Measurements from ENCODE around the gene PXDN.

PXDN gene

DNA sequence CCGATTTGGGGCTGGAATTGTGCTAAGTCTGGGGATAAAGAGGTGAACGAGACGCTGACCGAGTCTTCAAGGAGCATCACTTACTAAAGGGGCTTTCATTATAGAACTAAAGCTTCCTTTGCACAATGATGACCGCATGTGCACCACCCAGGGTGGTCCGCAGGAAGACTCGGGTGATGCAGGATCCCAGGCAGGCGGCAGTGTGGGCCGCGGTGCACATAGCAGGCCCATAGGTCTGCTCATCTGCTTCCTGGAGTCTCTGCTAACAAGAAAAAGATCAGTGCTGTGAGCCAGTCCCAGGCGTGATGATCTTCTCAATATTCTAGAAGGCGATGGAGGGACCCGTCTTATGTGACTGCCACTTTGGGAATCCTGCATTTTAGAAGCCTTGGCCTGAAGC, 122.8 kb downstream of the PXDN start:
- no peak for DNase-seq
- Histone ChIP-seq H3K27ac (no peak overlapping the region), H3K36me3 (no peaks in the 10 kb centered on the region), H3K9me3 (ENCODE audit: severe bottlenecking) (no peaks in the 10 kb centered on the region), H3K27me3 (ENCODE audit: insufficient read depth, low read depth, severe bottlenecking) (no peaks in the 10 kb centered on the region), H3K4me3 (ENCODE audit: low read depth, low read length) (no peak overlapping the region)
- TF ChIP-seq, protein P1, sequence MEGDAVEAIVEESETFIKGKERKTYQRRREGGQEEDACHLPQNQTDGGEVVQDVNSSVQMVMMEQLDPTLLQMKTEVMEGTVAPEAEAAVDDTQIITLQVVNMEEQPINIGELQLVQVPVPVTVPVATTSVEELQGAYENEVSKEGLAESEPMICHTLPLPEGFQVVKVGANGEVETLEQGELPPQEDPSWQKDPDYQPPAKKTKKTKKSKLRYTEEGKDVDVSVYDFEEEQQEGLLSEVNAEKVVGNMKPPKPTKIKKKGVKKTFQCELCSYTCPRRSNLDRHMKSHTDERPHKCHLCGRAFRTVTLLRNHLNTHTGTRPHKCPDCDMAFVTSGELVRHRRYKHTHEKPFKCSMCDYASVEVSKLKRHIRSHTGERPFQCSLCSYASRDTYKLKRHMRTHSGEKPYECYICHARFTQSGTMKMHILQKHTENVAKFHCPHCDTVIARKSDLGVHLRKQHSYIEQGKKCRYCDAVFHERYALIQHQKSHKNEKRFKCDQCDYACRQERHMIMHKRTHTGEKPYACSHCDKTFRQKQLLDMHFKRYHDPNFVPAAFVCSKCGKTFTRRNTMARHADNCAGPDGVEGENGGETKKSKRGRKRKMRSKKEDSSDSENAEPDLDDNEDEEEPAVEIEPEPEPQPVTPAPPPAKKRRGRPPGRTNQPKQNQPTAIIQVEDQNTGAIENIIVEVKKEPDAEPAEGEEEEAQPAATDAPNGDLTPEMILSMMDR (IDR thresholded peaks at IDR 0.05; ENCODE audit: low read depth, low read length), result no peak

DNA sequence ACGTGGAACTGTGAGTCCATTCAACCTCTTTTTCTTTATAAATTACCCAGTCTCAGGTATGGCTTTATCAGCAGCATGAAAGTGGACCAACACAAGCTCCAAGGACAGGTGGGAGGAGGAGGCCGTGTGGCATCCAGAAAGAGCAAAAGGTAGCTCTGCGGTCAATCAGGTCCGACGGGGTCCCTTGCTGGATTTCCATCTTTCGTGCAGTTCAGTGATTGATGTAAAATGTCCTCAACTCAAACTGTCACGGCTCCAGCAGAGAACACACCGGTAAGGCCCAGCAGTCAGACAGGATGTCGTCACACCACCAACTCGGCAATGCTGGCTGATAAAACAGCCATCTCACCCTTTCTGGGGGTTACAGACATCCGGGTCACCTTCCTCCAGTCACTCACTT, 123.3 kb downstream of the PXDN start:
- DNase-seq, result no peak
- Histone ChIP-seq H3K4me3 (ENCODE audit: low read depth, low read length) (no peak overlapping the region), H3K27ac (no peak overlapping the region), H3K27me3 (ENCODE audit: insufficient read depth, low read depth, severe bottlenecking) (no peaks in the 10 kb centered on the region), H3K36me3 (no peaks in the 10 kb centered on the region), H3K9me3 (ENCODE audit: severe bottlenecking) (no peaks in the 10 kb centered on the region)
- TF ChIP-seq, protein P1 (IDR thresholded peaks at IDR 0.05; ENCODE audit: low read depth, low read length), result no peak

DNA sequence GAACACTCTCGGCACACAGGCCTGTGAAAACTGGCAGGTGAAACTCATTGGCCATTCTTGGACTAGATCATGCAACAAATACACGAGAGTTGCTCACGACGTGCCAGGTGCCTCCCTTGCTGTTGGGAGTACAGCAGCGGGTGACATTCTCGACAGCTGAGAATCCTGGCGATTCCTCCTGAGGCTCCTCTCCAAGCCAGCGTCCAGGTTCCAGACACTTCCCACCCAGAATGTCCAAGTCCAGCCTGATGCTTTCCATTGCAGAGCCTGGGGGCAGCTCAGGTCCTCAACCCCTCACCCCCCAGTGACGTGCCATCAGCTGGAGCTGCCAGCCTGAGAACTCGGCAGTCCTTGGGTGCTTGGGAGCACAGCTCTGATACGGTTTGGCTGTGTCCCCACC, 124.2 kb downstream of the PXDN start:
- Histone ChIP-seq H3K27ac (no peak overlapping the region), H3K4me3 (ENCODE audit: low read depth, low read length) (no peak overlapping the region), H3K9me3 (ENCODE audit: severe bottlenecking) (no peaks in the 10 kb centered on the region), H3K36me3 (no peaks in the 10 kb centered on the region), H3K27me3 (ENCODE audit: insufficient read depth, low read depth, severe bottlenecking) (no peaks in the 10 kb centered on the region)
- DNase-seq, result no peak
- TF ChIP-seq, protein P1 (IDR thresholded peaks at IDR 0.05; ENCODE audit: low read depth, low read length), result no peak

DNA sequence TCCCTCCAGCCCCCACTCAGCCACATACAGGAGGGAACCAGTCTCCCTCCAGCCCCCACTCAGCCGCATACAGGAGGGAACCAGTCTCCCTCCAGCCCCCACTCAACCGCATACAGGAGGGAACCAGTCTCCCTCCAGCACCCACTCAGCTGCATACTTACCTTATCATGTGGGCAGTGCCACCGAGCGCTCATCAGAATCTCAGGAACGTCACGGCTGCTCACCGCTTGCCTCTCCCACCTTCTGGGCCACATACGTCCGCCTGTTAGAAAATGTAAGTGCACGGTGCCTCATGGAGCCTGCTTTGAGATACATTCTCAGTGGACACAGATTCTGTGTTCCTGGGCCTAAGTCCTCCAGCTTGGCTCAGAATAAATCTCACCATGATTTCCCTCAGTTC, 124.8 kb downstream of the PXDN start:
- Histone ChIP-seq H3K27me3 (ENCODE audit: insufficient read depth, low read depth, severe bottlenecking) (no peaks in the 10 kb centered on the region), H3K27ac (no peak overlapping the region), H3K36me3 (no peaks in the 10 kb centered on the region), H3K4me3 (ENCODE audit: low read depth, low read length) (no peak overlapping the region), H3K9me3 (ENCODE audit: severe bottlenecking) (no peaks in the 10 kb centered on the region)
- TF ChIP-seq, protein P1 (IDR thresholded peaks at IDR 0.05; ENCODE audit: low read depth, low read length), result no peak
- no peak for DNase-seq

DNA sequence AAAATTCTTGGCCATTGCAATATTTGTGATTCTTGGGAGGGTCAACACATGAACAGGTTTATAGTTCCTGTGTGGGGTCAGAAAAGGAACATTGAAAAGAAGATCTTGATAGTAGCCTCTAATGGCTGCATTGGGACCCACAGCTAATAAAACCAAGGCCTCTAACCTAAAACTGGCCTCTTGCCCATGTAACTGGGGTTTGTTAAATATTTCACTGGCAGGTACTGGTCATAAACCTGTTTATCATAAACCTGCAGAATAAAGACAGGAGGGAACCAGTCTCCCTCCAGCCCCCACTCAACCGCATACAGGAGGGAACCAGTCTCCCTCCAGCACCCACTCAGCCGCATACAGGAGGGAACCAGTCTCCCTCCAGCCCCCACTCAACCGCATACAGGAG, 125.3 kb downstream of the PXDN start:
- TF ChIP-seq, protein P1 (IDR thresholded peaks at IDR 0.05; ENCODE audit: low read depth, low read length), result no peak
- H3K4me3 ChIP-seq (ENCODE audit: low read depth, low read length), result no peak overlapping the region
- DNase-seq, result no peak
- no peaks in the 10 kb centered on the region for H3K27me3 ChIP-seq (ENCODE audit: insufficient read depth, low read depth, severe bottlenecking)
- no peaks in the 10 kb centered on the region for H3K36me3 ChIP-seq
- no peak overlapping the region for H3K27ac ChIP-seq
- no peaks in the 10 kb centered on the region for H3K9me3 ChIP-seq (ENCODE audit: severe bottlenecking)

DNA sequence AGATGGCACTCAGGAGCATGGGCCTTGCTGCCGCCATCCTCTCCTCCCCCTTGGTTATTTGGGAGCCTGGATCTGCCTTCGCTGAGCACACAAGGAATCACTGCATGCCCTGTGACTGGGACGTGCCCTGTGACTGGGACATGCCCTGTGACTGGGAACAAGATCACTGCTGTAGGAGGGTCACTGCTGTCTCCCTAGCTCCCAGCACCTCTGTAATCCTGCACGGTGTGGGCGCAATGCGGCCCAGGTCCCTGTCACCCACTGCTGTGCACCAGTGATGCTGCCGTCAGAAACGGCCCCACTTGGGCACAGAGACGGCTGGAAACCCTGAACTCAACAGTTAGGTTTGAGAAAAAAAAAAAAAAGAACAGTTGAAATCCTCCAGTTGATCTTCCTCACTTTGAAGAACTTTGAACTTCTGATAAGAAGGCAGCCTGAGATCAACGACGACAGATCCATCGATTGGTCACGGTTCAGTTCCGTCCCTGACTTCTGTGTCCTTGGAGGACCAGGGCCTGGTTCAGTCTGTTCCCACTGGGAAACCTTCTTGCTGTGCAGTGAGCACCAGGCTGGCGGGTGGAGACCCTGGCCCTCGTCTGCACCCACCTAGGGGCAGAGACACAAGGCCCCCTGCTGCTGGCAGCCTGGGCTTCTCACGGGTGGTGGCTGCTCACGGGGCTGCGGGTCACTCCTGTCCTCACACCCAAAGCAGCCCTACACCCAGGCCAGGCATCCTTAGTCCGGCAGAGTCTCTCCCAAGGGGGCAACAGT, 125.9 kb downstream of the PXDN start:
- H3K4me3 ChIP-seq (ENCODE audit: low read depth, low read length), result no peak overlapping the region
- H3K9me3 ChIP-seq (ENCODE audit: severe bottlenecking), result no peaks in the 10 kb centered on the region
- no peak overlapping the region for H3K27ac ChIP-seq
- no peak for DNase-seq
- TF ChIP-seq, protein P1 (IDR thresholded peaks at IDR 0.05; ENCODE audit: low read depth, low read length), result no peak
- H3K36me3 ChIP-seq, result no peaks in the 10 kb centered on the region
- no peaks in the 10 kb centered on the region for H3K27me3 ChIP-seq (ENCODE audit: insufficient read depth, low read depth, severe bottlenecking)

Measured in WERI-Rb-1 (cell line).